HG02571 (cell line): Measurements from ENCODE around the gene GPI.
"Not testable (repeated sequence)": the region's sequence is repeated elsewhere in the genome, so short reads cannot be mapped to it uniquely, and the experiment has no call there.

ENCODE experiments used
- ATAC-seq: cut with Tn5 transposase; IDR thresholded peaks from one replicate; pipeline ENCODE4 v1.9.1; 2021; ENCODE audit warnings: mild to moderate bottlenecking, moderate library complexity; ENCODE audit not compliant: unreplicated experiment

GPI gene

GRCh38 chr19:34400844-34401243, 35.8 kb downstream of the GPI start:
- ATAC-seq = not testable (repeated sequence)

GRCh38 chr19:34402074-34402600, 37.1 kb downstream of the GPI start:
- ATAC-seq = no peak

- no peak for ATAC-seq
Measured at GRCh38 chr19:34403784-34404108, 38.8 kb downstream of the GPI start.

- peak; percentile 79 for ATAC-seq
Measured at GRCh38 chr19:34404109-34404909, 39.3 kb downstream of the GPI start, which contains the start of gene PDCD2L. PDCD2L (plus strand) TSS chr19:34404399; CDS start chr19:34404431, 32 bp downstream.

GRCh38 chr19:34405892-34406660, 41.1 kb downstream of the GPI start:
- ATAC-seq = no peak

- ATAC-seq = no peak
Measured at GRCh38 chr19:34408411-34408810, 43.4 kb downstream of the GPI start.

- no peak for ATAC-seq
Measured at GRCh38 chr19:34409189-34410164, 44.5 kb downstream of the GPI start.

GRCh38 chr19:34411216-34411615, 46.2 kb downstream of the GPI start:
- ATAC-seq = no peak

GRCh38 chr19:34416021-34416545, 51.1 kb downstream of the GPI start:
- no peak for ATAC-seq

- ATAC-seq = no peak
Measured at GRCh38 chr19:34418300-34418699, 53.3 kb downstream of the GPI start.

GRCh38 chr19:34426096-34426661, 61.2 kb downstream of the GPI start:
- no peak for ATAC-seq

- peak; percentile 43 for ATAC-seq
Measured at GRCh38 chr19:34428549-34429285, 63.7 kb downstream of the GPI start.

GRCh38 chr19:34429553-34429952, 64.6 kb downstream of the GPI start:
- no peak for ATAC-seq

GRCh38 chr19:34430738-34431625, 66.0 kb downstream of the GPI start:
- ATAC-seq = no peak

GRCh38 chr19:34431681-34432402, 66.8 kb downstream of the GPI start:
- no peak for ATAC-seq

GRCh38 chr19:34432797-34433196, 67.8 kb downstream of the GPI start:
- no peak for ATAC-seq

- no peak for ATAC-seq
Measured at GRCh38 chr19:34436716-34437115, 71.7 kb downstream of the GPI start.

- no peak for ATAC-seq
Measured at GRCh38 chr19:34448191-34448590, 83.2 kb downstream of the GPI start.
